Suprapubic skin (tissue), 4 donors: ENCODE measurements around the gene BAG3. TPM values are rescaled to one million over a fixed set of nuclear protein-coding genes. Genes with fewer than 3 reads are reported as not detected.

Source experiments
- DNase-seq, 2 donors: peaks; one replicate each; pipeline ENCODE4 v3.0.0-alpha.2; 2019; ENCODE audit warnings: low spot score in 2 of 2
- H3K27ac ChIP-seq: fragments of 200-600 bp; sonication (generic); one replicate; pipeline ENCODE4 v1.5.1; 2019
- H3K27me3 ChIP-seq: fragments of 200-600 bp; sonication (generic); one replicate; pipeline ENCODE4 v1.5.1; 2019
- H3K36me3 ChIP-seq: fragments of 200-600 bp; sonication (generic); one replicate; pipeline ENCODE4 v1.5.1; 2019
- H3K4me1 ChIP-seq: fragments of 200-600 bp; sonication (generic); one replicate; pipeline ENCODE4 v1.5.1; 2019
- H3K4me3 ChIP-seq: fragments of 200-600 bp; sonication (generic); one replicate; pipeline ENCODE4 v1.5.1; 2019; ENCODE audit warnings: mild to moderate bottlenecking
- H3K9me3 ChIP-seq: fragments of 200-600 bp; sonication (generic); one replicate; pipeline ENCODE4 v1.5.1; 2019
- EP300 ChIP-seq: sonication (generic); formaldehyde crosslinking; IDR thresholded peaks from one replicate; pipeline ENCODE4 v1.6.1; 2017; ENCODE audit warnings: antibody characterized with exemption
- POLR2A ChIP-seq, 2 donors: fragments of 450-650 bp; IDR thresholded peaks; one replicate each; pipeline ENCODE4 v1.6.1; 2017; ENCODE audit warnings: antibody characterized with exemption in 2 of 2, mild to moderate bottlenecking in 2 of 2, moderate library complexity in 2 of 2
- POLR2AphosphoS5 ChIP-seq, 3 donors: sonication (generic); formaldehyde crosslinking; IDR thresholded peaks; one replicate each; pipeline ENCODE4 v1.6.1; 2017; ENCODE audit warnings: antibody characterized with exemption in 3 of 3
- WGBS: methylation state at CpG from one replicate; pipeline ENCODE4 v1.1.5; 2018; 5-methylcytosine and 5-hydroxymethylcytosine counted together
- total RNA-seq, 4 donors: library from RNA; depleted of rRNA; stranded (reverse); fragments of >200 nt; gene quantifications; one replicate each; pipeline ENCODE4 v1.1.0, GENCODE V29; 2016
- TF ChIP-seq, protein P1 (sequence below), 2 donors: fragments of 200-600 bp in 1 of 2; fragments of 450-650 bp in 1 of 2; sonication (generic) in 1 of 2; IDR thresholded peaks; one replicate each; pipeline ENCODE4 v1.5.1; 2016 to 2019; ENCODE audit warnings: antibody characterized with exemption in 2 of 2, mild to moderate bottlenecking in 1 of 2, moderate library complexity in 1 of 2

Gene BAG3
- total RNA-seq, result 10 to 100 TPM; 75.0 to 86.4 (median 78.0) TPM

DNA sequence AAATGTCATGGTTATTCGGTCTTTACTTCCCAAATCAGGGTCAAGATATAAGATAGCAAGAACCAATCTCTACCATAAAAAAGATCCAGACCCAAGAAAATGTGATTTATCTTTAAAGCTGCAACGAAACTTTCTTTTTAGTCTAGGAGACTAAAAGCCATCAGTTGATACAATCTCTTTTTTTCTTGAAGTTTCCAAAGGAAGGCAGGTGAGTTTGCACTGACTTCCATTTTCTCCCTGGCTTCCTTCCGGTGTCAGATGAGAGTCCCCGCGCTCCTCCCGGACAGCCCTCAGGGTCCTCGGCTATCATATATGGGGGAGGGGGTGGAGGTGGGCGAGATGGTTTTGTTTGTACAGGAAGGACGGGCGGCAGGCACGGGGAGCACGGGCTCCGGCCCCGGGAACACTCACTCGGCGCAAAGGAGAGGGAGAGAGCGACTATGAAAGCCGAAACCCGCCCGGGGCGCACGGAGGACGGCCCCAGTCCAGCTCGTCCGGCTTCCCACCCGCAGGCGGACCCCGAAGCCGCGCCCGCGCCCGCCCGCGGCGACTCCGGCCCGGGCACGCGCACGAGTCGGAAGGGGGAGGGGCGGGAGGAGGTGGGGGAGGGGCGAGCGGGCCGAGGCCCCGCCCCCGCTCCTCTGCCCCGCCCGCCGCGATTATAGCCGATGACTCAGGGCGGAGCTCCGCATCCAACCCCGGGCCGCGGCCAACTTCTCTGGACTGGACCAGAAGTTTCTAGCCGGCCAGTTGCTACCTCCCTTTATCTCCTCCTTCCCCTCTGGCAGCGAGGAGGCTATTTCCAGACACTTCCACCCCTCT is at the start of gene BAG3:
BAG3 (plus strand) TSS at position 689 of the 822 bp plus-strand sequence. CDS start 296 bp downstream, outside the sequence.
- H3K4me3 ChIP-seq, result peak within 1 kb of the TSS; percentile 85
- TF ChIP-seq POLR2AphosphoS5 (IDR thresholded peaks at IDR 0.05) (peak in 1 of 3 donors; percentile 56), EP300 (no peak), POLR2A (IDR thresholded peaks at IDR 0.05) (no peak)
- TF ChIP-seq, protein P1, sequence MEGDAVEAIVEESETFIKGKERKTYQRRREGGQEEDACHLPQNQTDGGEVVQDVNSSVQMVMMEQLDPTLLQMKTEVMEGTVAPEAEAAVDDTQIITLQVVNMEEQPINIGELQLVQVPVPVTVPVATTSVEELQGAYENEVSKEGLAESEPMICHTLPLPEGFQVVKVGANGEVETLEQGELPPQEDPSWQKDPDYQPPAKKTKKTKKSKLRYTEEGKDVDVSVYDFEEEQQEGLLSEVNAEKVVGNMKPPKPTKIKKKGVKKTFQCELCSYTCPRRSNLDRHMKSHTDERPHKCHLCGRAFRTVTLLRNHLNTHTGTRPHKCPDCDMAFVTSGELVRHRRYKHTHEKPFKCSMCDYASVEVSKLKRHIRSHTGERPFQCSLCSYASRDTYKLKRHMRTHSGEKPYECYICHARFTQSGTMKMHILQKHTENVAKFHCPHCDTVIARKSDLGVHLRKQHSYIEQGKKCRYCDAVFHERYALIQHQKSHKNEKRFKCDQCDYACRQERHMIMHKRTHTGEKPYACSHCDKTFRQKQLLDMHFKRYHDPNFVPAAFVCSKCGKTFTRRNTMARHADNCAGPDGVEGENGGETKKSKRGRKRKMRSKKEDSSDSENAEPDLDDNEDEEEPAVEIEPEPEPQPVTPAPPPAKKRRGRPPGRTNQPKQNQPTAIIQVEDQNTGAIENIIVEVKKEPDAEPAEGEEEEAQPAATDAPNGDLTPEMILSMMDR (IDR thresholded peaks at IDR 0.05), result no peak
- no peaks in the 10 kb centered on the region for H3K36me3 ChIP-seq
- H3K4me1 ChIP-seq, result peaks cover 30% of the 10 kb centered on the region
- peak within 1 kb of the TSS; percentile 96 for H3K27ac ChIP-seq
- WGBS, result 2% methylated on average over 29 of the region's 60 CpGs
- DNase-seq, result peak; percentile 97
- H3K27me3 ChIP-seq, result no peaks in the 10 kb centered on the region
- H3K9me3 ChIP-seq, result no peaks in the 10 kb centered on the region

DNA sequence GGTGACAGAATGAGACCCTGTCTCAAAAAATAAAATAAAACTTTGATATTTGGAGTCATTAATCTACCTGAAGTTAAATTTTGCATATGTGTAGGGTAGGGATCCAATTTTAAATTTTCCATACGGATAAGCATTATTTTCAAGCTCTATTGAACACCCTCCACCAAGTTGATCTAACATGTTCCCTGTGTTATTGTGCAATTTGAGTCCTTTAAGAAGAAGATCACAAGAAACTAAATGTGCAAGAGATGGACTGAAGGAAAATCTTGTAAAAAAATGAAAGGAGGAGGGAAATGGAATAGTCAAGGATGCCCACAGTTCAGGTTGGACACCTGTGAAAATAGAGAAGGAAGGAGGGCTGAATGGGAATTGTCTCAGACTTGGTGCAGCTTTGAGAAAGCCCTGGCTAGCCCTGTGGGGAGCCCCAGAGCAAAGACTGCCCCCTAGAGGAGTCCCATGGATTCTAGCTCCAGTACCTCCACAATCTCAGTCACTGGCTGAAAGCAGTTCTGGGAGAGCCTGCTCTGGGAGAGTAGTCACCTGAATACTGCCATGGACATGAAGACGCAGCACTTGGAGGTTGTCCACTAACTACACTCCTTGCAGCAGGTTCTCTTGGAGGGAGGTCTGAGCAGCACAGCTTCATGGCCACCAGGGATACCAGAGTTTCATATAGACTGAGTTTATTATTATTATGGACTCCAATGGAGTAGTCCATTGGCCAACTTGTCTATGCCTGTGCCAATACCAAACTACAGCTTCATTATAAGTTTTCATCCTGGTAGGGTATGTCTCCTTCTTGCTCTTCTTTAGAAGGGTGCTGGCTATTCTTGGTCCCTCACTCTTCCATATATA is 48.7 kb upstream of the BAG3 start:
- peaks cover 3% of the 10 kb centered on the region for H3K4me1 ChIP-seq
- no peak for TF ChIP-seq POLR2AphosphoS5 (IDR thresholded peaks at IDR 0.05)
- TF ChIP-seq POLR2A (IDR thresholded peaks at IDR 0.05), result no peak
- TF ChIP-seq, protein P1 (IDR thresholded peaks at IDR 0.05), result no peak
- TF ChIP-seq EP300, result no peak
- H3K27me3 ChIP-seq, result no peaks in the 10 kb centered on the region
- no peaks in the 10 kb centered on the region for H3K9me3 ChIP-seq
- H3K4me3 ChIP-seq, result no peak overlapping the region
- no peak for DNase-seq
- H3K36me3 ChIP-seq, result no peaks in the 10 kb centered on the region
- no peak overlapping the region for H3K27ac ChIP-seq
- WGBS, result 70% methylated on average over 2 of the region's 2 CpGs

DNA sequence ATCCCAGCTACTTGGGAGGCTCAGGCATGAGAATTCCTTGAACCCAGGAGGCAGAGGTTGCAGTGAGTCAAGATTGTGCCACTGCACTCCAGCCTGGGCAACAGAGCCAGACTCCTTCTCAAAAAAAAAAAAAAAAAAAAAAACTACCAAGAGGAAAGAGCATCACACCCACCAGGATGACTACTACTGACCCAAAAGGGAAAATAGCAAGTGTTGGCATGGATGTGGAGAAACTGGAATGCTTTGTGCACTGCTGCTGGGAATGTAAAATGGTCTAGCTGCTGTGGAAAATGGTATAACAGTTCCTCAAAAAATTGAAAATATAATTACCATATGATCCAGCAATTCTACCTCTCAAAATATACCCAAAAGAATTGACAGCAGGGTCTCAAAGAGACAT is 46.7 kb upstream of the BAG3 start:
- Histone ChIP-seq H3K9me3 (no peaks in the 10 kb centered on the region), H3K27ac (no peak overlapping the region), H3K27me3 (no peaks in the 10 kb centered on the region), H3K4me3 (no peak overlapping the region), H3K4me1 (peaks cover 3% of the 10 kb centered on the region), H3K36me3 (no peaks in the 10 kb centered on the region)
- no peak for TF ChIP-seq POLR2A (IDR thresholded peaks at IDR 0.05)
- TF ChIP-seq, protein P1 (IDR thresholded peaks at IDR 0.05), result no peak
- no peak for TF ChIP-seq POLR2AphosphoS5 (IDR thresholded peaks at IDR 0.05)
- TF ChIP-seq EP300, result no peak
- DNase-seq, result no peak

DNA sequence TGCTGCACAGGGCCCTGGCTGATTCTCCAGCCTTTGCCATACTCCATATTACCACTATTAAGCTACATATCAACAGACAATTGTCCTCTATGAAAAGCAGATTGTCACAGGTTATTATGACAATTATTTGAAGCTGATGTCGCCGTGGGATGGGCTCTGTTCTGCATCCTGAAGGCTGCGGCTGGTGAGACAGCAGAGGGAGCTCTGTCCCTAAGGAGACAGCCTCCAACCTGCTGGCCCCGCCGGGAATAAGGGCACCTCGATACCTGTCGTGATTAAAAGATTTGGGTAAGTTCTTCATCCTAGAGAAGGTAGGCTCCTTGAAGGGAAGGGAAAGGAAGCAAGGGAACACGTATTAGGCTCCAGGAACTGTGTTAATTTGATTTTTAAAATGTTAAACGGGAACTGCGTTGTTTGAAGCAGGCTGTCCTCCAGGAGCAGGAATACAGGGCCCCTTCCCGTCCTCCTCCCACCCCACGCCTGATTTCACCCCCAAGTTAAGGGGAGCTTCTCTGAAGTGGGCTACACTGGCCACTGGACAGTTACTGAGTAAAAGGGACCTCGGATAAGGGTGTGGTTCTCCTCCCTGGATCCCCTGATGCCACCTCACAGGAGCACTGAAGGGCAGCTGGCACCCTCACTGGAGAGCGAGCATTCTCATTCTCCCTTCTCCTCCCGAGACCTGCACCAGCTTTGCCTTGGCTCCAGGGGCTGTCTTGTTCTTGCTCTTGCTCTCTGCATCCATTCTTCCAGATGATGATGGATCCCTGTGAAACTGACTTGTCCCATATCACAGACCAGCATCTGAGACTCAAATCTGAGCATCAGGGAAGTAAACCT is 42.6 kb upstream of the BAG3 start:
- no peak overlapping the region for H3K4me3 ChIP-seq
- no peak for DNase-seq
- WGBS, result 26% methylated on average over 14 of the region's 15 CpGs
- peaks cover 3% of the 10 kb centered on the region for H3K4me1 ChIP-seq
- H3K36me3 ChIP-seq, result no peaks in the 10 kb centered on the region
- no peaks in the 10 kb centered on the region for H3K9me3 ChIP-seq
- no peaks in the 10 kb centered on the region for H3K27me3 ChIP-seq
- TF ChIP-seq POLR2AphosphoS5 (IDR thresholded peaks at IDR 0.05) (no peak), EP300 (no peak), POLR2A (IDR thresholded peaks at IDR 0.05) (no peak)
- TF ChIP-seq, protein P1 (IDR thresholded peaks at IDR 0.05), result peak; percentile 41 to 63
- no peak overlapping the region for H3K27ac ChIP-seq
